NCI-H1048 (cell line): ENCODE data around the gene MTAP.
"Not testable (repeated sequence)": the region's sequence is repeated elsewhere in the genome, so short reads cannot be mapped to it uniquely, and the experiment has no call there.

ENCODE experiments used
- DNase-seq: peaks from one replicate; lab custom pipeline; 2025; lab: John Stamatoyannopoulos, UW

Gene MTAP

GRCh38 chr9:21919377-21920362, 117.2 kb downstream of the MTAP start:
- DNase-seq = no peak

GRCh38 chr9:21923694-21924093, 121.3 kb downstream of the MTAP start:
- no peak for DNase-seq

DNA sequence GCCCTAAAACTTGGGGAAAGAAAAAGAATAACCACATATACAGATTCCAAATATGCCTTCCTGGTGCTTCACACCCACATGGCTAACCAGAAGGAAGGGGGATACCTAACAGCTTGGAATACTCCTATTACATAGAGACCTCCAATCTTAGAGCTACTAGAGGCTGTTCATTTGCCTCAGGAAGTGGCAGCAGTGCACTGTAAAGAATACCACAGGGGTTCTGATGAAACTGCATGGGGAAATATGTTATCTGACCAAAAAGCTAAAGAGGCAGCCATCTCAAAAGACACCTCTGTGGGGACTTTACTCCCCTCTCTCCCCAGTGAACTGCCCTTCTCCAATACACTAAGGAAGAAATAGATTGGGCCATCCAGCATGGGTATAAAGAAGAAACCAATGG, 125.3 kb downstream of the MTAP start:
- no peak for DNase-seq

GRCh38 chr9:21931428-21931827, 129.0 kb downstream of the MTAP start:
- DNase-seq = no peak

DNA sequence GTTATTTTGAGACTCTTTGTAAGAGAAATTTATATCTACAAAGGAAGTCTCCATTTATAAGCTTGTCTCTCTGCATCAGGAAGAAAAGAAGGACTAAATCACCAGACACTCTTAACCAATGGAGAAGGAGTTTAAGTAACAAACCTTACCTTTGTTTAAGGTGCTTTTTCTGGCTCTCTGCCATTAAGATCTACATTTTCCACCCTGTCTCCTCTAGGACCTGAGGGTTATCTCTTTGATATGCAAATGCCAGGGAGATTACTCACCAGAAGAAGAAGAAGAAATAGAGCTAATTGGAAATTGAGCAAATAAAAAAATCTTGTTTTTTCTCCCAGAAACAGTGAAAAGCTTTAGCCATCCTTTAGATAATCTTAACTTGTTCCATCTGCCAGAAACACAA, 130.8 kb downstream of the MTAP start:
- no peak for DNase-seq

DNA sequence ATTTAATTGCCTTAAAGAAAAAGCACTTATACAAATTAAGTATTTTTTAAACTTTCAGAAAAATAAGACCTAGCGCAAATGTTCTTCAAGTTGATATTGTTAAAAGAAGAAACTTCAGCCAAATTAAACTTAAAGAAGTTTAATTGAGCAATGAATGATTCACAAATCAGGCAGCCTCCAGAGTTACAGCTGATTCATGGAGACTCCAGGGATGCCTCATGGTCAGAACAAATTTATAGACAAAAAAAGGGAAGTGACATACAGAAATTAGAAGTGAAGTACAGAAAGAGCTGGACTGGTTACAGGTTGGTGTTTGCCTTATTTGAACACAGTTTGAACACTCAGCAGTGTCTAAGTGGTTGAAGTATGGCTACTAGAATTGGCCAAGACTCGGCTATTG, 131.4 kb downstream of the MTAP start:
- DNase-seq = no peak

GRCh38 chr9:21935631-21936030, 133.2 kb downstream of the MTAP start:
- DNase-seq = no peak

- no peak for DNase-seq
These were observed 133.7 kb downstream of the MTAP start for GRCh38 chr9:21936161-21936560.

GRCh38 chr9:21941337-21941995, 139.0 kb downstream of the MTAP start:
- DNase-seq = no peak

DNA sequence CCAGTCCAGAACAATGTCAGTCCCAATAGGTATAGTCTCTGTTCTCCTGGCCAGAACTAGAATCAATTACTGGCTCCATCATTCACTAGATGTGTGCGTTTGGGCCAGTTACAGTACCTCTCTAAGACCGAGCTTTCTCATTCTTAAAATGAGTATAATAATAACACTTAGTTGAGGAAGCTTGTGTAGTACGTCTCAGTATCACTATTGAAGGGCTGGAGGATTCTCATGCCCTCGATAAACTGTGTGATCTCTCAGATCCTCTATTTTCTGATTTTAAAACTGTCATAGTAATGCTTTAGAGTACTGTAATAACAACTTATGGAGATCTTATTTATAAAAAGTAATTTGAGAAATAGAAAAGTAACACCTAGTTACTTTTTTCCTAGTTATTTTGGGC, 141.0 kb downstream of the MTAP start:
- DNase-seq = no peak

DNA sequence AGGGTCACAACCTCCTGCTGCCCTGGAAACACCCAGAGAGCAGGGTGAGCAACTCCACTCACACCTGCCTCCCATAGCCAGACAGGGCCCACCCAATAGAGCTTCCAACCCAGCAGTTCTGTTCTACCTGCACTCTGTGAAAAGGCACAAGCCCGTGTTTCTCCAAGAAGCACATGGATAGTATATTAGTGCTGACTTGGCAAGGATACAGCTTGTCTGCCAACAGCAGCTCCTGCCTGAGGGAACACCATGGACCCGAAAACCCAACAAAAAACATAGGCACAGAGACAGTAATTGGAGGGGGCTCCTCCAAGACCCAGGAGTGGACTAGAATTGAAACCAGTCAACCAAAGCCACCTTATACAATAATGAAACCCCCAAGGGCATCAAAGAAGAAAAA, 143.2 kb downstream of the MTAP start:
- DNase-seq = no peak

DNA sequence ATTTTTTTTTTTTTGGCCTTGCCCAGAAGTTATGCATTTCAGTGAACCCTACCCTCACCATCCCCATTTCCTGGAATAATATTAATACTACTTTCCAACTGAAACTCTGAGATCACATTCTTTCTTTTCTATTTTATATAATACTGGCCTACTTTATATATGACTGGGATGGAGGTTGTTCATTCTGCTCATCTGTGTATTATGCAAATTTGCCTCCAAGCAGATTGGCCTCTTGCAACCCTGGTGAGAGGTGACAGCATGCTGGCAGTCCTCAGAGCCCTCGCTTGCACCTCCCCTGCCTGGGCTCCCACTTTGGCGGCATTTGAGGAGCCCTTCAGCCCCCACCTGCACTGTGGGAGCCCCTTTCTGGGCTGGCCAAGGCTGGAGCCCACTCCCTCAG, 156.4 kb downstream of the MTAP start:
- DNase-seq = no peak

- DNase-seq = not testable (repeated sequence)
These were observed 156.8 kb downstream of the MTAP start for GRCh38 chr9:21959268-21959667.

- DNase-seq = no peak
These were observed 159.1 kb downstream of the MTAP start for GRCh38 chr9:21961569-21961968.

DNA sequence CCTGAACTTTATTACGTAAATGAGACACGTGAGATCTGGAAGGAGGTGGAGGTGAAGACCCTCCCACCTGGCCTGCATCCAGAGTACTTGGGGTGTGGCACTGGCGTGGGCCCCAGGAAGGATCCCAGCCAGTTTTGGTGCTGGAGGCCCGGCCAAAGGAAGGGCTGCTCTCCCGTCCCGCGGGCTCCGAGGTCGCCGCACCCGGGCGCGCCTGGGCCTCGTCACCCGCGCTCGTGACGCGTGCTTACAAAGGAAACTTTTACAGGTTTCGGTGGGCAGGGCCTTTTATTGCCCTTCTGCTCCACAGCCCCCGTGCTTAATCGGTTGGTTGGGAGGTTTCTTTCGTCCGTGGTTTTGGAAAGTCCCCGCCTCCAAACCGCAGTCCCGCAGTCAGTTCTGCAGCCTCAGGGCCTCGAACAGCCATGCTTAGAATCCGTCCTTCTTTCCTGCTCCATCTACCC, 162.5 kb downstream of the MTAP start:
- DNase-seq = no peak

GRCh38 chr9:21965401-21965951, 163.0 kb downstream of the MTAP start:
- no peak for DNase-seq

DNA sequence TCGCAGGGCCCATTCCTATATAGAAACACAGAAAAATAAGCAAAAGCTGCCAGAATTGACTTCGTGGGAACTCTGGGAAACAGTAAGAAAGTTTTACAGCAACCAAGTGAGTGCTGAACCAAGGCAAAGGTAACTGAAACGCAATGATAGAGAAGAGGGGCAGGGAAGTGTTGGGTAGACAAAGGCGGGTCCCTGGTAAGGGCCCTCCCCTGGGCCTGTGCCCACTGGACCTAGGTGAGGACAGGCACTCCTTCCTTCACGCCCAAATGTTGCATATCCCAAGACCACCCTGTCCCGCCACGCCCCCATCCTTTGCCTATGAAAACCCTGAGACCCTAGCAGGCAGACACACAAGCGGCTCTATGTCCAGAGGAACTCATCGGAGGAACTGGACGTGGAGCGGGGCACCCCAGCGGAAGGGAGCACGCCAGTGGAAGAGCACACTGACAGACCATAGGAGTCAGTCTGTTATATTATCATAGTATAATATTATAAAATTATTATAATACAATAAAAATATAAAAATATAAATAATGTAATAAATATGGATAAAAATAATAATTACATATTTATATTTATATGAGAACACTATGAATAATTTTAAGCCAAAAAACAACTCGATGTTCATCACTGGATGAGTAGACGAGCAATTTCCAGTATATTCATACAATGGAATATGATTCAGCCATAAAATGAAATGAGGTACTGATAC, 163.9 kb downstream of the MTAP start:
- no peak for DNase-seq

DNA sequence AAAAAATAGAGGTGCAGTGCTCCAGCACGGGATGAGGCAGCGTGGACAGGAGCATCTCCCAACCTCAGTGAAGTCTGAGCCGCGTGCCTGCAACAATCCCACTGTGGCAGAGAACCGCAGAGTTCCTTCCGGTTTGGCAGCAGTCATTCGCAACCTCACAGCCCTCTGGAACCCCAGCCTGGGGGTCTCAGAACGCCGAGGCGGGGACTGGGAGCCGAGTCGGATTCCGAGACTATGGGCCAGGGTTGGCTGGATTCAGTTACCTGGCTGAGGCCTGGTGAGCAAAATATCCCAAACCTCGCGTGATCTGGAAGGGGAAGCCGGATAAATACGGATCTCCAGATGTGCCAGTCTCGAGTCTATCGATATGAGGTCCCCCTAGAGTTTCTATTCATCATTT, 164.7 kb downstream of the MTAP start:
- no peak for DNase-seq

DNA sequence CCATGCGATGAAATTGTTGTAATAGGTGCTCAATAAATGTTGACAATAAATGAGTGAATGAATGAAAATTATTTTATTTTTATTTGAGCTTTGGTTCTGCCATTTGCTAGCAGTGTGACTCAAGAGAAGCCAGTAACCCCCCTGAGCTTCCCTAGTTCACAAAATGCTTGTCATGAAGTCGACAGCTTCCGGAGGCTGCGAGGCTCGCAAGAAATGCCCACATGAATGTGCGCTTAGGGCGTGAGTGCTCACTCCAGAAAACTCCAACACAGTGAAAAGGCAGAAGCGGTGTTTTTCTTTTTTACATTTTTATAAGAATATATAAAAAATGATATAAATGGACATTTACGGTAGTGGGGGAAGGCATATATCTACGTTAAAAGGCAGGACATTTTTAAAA, 165.3 kb downstream of the MTAP start:
- no peak for DNase-seq

DNA sequence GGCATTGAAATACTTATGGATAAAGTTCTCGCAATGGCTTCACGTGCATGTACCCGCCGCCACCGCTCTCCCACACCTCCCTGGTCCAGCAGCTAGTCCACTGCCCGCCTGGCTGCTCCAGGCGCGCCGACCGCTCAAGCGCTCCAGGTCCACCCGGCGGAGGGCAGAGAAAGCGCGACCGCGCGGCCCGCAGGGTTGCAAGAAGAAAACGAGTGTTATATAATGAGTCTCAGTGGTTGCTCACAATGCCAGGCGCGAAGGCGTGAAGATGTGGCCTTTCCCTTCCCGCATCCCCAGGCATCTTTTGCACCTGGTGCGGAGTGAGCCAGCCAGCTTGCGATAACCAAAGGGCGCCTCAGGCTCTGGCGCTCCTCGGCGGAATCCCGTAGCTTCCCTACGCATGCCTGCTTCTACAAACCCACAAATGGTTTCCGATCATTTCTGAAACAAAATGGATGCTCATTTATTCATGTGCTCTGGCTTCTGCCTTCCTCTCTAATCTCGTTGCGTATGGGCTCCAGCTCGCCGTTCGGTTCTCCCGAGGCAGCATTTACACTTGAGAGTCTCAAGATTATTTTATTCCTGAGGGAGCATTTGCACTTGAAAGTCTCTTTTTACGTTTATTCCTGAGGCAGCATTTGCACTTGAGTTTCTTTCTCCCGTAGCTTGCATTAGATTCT, 166.0 kb downstream of the MTAP start:
- no peak for DNase-seq

GRCh38 chr9:21969011-21969940, 166.8 kb downstream of the MTAP start:
- no peak for DNase-seq
